ENCODE results near the gene GSK3B.
"Not testable (repeated sequence)": the region's sequence is repeated elsewhere in the genome, so short reads cannot be mapped to it uniquely, and the experiment has no call there.

GSK3B gene

GRCh38 chr3:119934249-119934648, 160.0 kb downstream of the GSK3B start:
- DNase-seq (ENCODE audit: low read depth): no peak

- DNase-seq (ENCODE audit: low read depth): no peak
These were observed 161.0 kb downstream of the GSK3B start for GRCh38 chr3:119933207-119933606.

GRCh38 chr3:119930286-119930685, 164.0 kb downstream of the GSK3B start:
- no peak for DNase-seq (ENCODE audit: low read depth)

DNA sequence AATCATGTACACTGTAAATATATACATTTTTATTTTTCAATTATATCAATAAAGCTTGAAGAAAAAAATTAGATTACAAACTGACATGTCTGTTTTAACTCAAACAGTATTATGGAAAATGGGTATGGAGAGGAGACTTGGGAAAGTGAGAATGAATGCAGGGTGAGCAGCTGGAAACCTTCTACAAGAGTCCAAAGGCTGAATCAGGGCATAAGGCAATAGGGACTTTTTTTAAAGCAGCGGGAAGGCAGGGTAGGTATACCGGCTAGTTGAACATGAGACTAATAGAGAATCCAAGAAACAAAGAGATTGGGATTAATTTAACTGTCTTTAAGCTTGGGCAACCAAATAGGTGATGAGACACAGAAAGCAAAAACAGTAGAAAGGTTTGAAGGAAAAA, 167.1 kb downstream of the GSK3B start:
- DNase-seq (ENCODE audit: low read depth): no peak

DNA sequence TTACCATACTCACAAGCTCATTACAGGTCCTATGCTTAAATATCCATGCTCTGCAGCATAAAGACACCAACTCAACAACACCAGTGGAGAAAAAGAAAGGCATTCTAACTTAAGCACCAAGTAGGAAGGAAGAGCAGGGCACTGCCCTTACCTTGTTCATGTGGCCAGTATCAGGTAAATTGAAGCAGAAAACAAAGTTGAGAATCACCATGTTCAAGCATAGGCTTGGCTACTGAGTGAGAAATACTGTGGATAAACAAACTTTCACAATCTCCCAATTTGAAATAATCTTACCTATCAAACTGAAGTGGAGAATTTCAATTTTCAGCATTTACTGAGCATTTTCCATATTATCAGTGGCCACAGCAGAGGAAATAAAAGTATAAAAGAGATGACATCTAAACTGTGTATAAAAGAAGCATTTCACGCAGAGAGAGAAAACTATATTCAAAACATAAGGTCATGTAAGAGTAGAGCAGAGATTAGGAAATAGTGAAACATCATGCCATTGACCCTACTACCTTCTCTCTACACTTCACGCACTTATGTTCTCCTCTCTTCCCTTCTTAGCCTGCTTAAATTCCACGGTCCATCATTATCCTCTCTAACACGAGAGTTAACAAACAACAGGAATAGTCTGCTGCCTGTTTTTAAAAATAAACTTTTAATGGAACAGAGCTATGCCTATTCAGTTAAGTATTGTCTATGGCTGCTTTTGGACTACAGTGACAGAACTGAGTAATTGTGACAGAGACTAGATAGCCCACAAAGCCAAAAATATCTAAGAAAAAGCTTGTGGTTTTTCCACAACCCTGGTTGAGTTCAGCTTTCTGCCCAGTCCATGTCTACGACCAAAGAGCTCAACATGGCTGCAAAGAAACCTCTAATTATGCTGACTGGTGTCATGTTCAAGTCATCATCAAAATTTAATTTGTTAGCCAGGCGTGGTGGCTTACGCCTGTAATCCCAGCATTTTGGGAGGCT, 169.8 kb downstream of the GSK3B start:
- no peak for DNase-seq (ENCODE audit: low read depth)

DNA sequence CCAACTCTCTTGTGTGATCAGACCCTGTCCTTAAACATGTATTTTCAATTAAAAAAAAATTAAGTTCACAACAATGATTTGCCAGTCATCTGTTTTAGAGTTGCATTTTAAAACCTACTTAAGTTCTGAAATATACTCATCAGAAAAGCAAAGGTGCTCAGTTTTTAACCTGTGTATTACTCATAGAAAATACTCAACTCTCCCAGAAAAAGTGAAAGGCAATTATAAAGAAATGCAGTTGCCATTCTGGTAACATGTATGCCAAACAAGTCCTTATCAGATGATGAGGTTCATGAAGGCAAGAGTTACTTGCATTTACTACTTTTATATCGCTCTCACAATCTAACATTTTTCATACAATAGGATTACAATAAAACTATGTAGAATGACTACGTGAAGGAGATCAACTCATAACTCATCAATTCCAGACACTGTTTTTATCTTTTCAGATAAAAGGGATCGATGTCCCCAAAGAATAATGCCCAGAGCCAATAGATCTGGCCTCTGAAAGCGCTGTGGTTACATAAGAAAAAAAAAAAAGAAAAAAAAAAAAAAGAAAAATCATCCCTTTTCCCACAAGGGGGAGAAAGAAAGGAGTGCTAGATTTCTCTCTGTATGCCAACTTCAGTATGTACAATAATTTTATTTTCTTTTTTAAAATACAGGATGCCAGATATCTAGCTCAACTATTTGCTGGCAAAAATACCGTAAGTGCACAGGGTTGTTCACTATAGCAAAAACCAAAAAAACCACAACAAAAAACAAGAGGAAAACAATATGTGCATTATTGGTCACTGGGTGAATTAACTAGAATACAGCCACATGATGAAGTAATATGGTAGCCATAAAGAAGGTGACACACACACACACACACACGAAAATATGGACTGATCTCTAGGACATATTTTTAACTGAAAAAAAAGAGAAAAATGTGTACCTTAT, 175.0 kb downstream of the GSK3B start:
- DNase-seq (ENCODE audit: low read depth): no peak

DNA sequence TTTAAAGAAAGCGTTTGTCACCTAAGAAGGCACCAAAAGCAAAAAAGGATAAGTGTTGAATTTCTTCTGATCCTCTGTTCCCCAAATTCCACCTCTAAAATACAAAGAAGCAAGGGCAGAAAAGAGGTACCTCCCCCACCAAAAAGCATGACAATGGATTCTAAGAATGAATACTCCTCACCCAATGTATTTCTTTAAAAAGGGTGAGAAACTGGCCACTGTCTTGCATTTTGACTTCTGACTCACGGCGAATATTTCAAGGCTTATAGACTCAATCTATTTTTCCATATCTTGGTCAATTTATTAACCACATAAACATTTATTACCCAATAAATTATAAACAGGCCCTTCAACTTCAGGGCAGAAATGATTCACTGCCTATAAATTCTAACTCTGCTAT, 181.2 kb downstream of the GSK3B start:
- DNase-seq (ENCODE audit: low read depth): no peak

- DNase-seq (ENCODE audit: low read depth): no peak
These were observed 182.0 kb downstream of the GSK3B start for GRCh38 chr3:119912220-119912619.

- no peak for DNase-seq (ENCODE audit: low read depth)
These were observed 182.5 kb downstream of the GSK3B start for GRCh38 chr3:119911748-119912147.

DNA sequence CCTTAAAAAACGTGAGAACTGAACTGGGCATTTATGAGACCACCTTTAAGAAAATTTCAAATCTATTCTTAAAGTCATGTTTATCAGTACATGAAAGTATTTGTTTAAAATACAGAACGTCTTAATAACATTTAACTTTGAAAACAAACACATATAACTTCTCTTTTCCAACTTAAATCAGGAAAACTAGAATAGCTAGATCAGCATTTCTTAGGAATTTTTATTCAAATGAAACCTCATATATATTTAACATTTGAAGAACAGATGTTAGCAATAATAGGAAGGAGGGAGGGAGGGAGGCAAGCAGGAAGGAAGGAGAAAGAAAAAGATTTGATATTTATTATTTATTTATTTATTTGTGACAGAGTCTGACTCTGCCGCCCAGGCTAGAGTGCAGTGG, 192.2 kb downstream of the GSK3B start:
- no peak for DNase-seq (ENCODE audit: low read depth)

GRCh38 chr3:119901148-119901547, 193.1 kb downstream of the GSK3B start:
- no peak for DNase-seq (ENCODE audit: low read depth)

DNA sequence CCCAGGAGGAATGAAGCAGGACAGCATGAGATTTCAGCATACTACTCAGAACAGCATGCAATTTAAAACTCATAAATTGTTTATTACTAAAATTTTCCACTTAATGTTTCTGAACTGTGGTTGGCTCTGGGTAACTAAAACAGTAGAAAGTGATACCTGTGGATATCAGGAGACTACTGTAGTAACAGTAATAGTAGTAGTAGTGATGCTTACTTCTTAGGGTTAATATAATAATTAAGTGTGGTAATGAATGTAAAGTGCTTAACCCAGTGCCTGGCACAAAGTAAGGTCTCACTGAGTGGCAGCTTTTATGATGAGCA, 195.1 kb downstream of the GSK3B start:
- DNase-seq (ENCODE audit: low read depth): no peak

DNA sequence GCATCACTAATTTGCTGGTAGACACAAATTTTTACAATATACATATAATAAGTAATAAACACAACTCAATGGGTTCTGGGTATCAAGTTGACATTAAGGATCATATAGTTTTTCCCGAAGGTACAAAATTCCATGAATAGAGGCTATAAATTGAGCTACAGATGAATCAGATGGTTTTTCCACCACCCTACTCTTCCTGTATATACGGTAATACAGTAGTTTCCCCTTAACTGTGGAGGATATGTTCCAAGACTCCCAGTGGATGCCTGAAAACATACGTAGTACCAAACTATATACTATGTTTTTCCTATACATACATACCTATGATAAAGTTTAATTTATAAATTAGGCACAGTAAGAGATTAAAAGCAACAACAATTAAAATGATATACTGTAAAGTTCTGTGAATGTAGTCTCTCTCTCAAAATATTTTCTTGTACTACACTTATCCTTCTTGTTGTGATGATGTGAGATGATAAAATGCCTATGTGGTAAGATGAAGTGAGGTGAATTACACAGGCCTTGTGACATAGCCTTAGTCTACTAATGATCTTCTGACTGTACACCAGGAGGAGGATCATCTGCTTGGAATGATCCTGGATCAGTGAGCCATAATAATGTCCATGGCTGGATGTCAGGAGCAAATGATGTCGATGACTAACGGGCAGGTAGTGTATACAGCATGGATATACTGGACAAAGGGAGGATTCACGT, 195.6 kb downstream of the GSK3B start:
- no peak for DNase-seq (ENCODE audit: low read depth)

DNA sequence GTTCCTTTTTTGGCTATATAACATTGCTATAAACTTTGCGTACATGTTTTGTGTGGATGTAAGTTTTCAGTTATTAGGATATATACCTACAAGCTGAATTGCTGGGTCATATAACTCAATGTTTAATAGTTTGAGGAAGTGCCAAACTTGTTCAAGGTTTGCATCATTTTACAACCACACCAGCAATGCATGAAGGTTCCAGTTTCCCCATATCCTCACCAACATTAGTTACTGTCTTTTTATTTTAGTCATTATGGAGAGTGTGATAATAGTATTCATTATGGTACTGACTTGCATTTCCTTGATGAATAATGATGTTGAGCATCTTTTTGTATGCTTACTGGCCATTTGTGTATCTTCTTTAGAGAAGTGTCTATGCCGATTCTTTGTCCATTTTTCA, 200.1 kb downstream of the GSK3B start:
- DNase-seq (ENCODE audit: low read depth): no peak

- no peak for DNase-seq (ENCODE audit: low read depth)
These were observed 200.5 kb downstream of the GSK3B start for GRCh38 chr3:119893769-119894168.

GRCh38 chr3:119891944-119892721, 202.1 kb downstream of the GSK3B start:
- DNase-seq (ENCODE audit: low read depth): no peak

DNA sequence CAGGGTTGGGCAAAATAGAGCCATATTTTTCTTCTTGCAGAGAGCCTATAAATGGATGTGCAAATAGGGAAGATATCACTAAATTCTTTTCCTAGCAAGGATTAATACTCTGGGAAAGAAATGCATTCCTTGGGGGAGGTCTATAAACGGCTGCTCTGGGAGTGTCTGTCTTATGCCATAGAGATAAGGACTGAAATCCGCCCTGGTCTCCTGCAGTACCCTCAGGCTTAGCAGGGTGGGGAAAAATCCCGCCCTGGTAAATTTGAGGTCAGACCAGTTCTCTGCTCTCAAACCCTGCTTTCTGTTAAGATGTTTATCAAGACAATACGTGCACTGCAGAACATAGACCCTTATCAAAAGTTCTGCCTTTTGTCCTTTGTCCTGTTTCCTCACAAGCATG, 205.6 kb downstream of the GSK3B start:
- not testable (repeated sequence) for DNase-seq (ENCODE audit: low read depth)

GRCh38 chr3:119885746-119886530, 208.3 kb downstream of the GSK3B start:
- DNase-seq (ENCODE audit: low read depth): no peak

GRCh38 chr3:119884161-119884557, 210.1 kb downstream of the GSK3B start:
- no peak for DNase-seq (ENCODE audit: low read depth)

DNA sequence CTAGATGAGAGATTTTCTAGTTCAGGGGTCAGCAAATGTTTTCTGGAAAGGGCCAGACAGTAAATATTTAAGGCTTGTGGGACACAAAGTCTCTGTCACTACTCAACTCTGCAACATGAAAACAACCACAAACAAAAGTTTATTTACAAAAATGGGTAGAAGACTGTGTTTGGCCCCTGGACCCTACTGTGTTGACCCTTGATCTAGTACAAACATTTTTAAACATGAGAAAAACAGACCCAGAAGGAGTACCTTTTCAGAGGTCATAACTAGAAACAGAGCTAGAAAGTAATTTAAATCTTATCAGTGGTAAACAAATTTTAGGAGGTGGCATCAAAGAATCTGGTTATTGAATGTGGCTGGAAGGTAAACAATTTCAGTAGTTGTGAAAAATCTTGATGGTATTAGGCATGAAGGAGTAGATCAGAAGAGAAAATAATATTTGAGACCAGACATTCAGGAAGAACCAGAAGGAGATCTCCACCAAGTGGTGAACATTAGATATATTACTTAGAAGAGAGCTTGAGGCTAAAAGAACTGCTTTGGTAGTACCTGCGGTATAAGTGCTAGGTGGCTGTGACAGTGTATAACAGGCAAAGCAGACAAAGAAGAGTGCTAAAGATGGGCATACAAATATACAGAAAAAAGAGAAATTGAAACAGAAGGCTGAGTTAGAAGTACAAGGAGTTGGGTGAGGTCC, 210.6 kb downstream of the GSK3B start:
- no peak for DNase-seq (ENCODE audit: low read depth)
